IMR-90 (cell line): ENCODE measurements around the gene MAEL.

Source experiments
- CTCF ChIP-seq: conservative IDR thresholded peaks from 2 replicates; pipeline ENCODE4 v1.5.1; 2012; ENCODE audit warnings: mild to moderate bottlenecking, low read depth, low read length, improper control_type of control experiment
- SMC3 ChIP-seq: fragments of 150-350 bp; IDR thresholded peaks from 2 replicates; pipeline ENCODE4 v1.6.1; 2016; ENCODE audit warnings: low read depth, mild to moderate bottlenecking, antibody characterized with exemption, low read length, moderate library complexity

- TF ChIP-seq SMC3 (no peak), CTCF (no peak)
Measured at GRCh38 chr1:166972826-166973225, 16.3 kb upstream of the MAEL start.
